ENCODE measurements around the gene ZNF627. TPM values are rescaled to one million over a fixed set of nuclear protein-coding genes. Genes with fewer than 3 reads are reported as not detected.
"Not testable (repeated sequence)": the region's sequence is repeated elsewhere in the genome, so short reads cannot be mapped to it uniquely, and the experiment has no call there.

ZNF627 gene
- total RNA-seq, 2 experiments from 2014 or later: 4.3 to 5.0 TPM

GRCh38 chr19:11578258-11579142 is 18.8 kb upstream of the ZNF627 start:
- DNase-seq: peak; percentile 41
- Mint-ChIP-seq H3K36me3 (ENCODE audit: low read depth) (no peaks in the 10 kb centered on the region), H3K9me3 (no peaks in the 10 kb centered on the region), H3K27me3 (ENCODE audit: low read depth) (no peaks in the 10 kb centered on the region), H3K4me3 (peak overlapping the region; percentile 71), H3K4me1 (ENCODE audit: low read depth) (peaks cover 29% of the 10 kb centered on the region), H3K27ac (no peak overlapping the region)
- intact Hi-C loops (cut with micrococcal nuclease): no loop called here
- CTCF ChIA-PET: interaction anchor here (0.6 to 6.6 kb wide), 3 partner anchors 10 to 96 kb away, joined by 3 to 60 read pairs (median 5); partner anchors contain the start of gene ELOF1

- H3K4me3 Mint-ChIP-seq: no peak overlapping the region
- no peak overlapping the region for H3K27ac Mint-ChIP-seq
- CTCF ChIA-PET: interaction anchor here (1.0 to 6.6 kb wide), 3 partner anchors 17 to 44 kb away, joined by 3 to 60 read pairs (median 4); partner anchors contain the start of gene ELOF1
Observed at GRCh38 chr19:11580116-11580515, 17.2 kb upstream of the ZNF627 start.

GRCh38 chr19:11581740-11582139 is 15.5 kb upstream of the ZNF627 start:
- Mint-ChIP-seq H3K27me3 (ENCODE audit: low read depth) (no peaks in the 10 kb centered on the region), H3K4me1 (ENCODE audit: low read depth) (peaks cover 29% of the 10 kb centered on the region), H3K36me3 (ENCODE audit: low read depth) (no peaks in the 10 kb centered on the region), H3K4me3 (peak overlapping the region; percentile 51), H3K27ac (peak overlapping the region; percentile 95), H3K9me3 (no peaks in the 10 kb centered on the region)
- peak; percentile 82 for DNase-seq
- intact Hi-C loops (cut with micrococcal nuclease): loop anchor here (1.0 to 5.0 kb wide), 4 partner anchors 16 to 484 kb away; partner anchors contain the start of genes ZNF627 and ZNF653
- CTCF ChIA-PET: interaction anchor here (1.2 to 6.6 kb wide), 2 partner anchors 11 to 22 kb away, joined by 3 to 60 read pairs; partner anchors contain the start of gene ELOF1

More at GRCh38 chr19:11580116-11580515, 17.2 kb upstream of the ZNF627 start:
- Mint-ChIP-seq H3K4me1 (ENCODE audit: low read depth) (peaks cover 29% of the 10 kb centered on the region), H3K9me3 (no peaks in the 10 kb centered on the region), H3K27me3 (ENCODE audit: low read depth) (no peaks in the 10 kb centered on the region), H3K36me3 (ENCODE audit: low read depth) (no peaks in the 10 kb centered on the region)
- intact Hi-C loops (cut with micrococcal nuclease): loop anchor here (5.0 kb wide), 1 partner anchor 483 kb away; no protein-coding TSS in a partner anchor
- no peak for DNase-seq

- Mint-ChIP-seq H3K27me3 (ENCODE audit: low read depth) (no peaks in the 10 kb centered on the region), H3K9me3 (no peaks in the 10 kb centered on the region), H3K27ac (no peak overlapping the region), H3K36me3 (ENCODE audit: low read depth) (no peaks in the 10 kb centered on the region), H3K4me3 (no peak overlapping the region), H3K4me1 (ENCODE audit: low read depth) (peaks cover 13% of the 10 kb centered on the region)
- CTCF ChIA-PET: interaction anchor here (0.7 to 3.3 kb wide), 4 partner anchors 19 to 103 kb away, joined by 3 to 14 read pairs (median 3); partner anchors contain the start of gene ELOF1
- no peak for DNase-seq
- intact Hi-C loops (cut with micrococcal nuclease): loop anchor here (2.0 to 5.0 kb wide), 4 partner anchors 58 to 294 kb away; partner anchors contain the start of genes ECSIT and ELAVL3
Observed at GRCh38 chr19:11586331-11586730, 11.0 kb upstream of the ZNF627 start.

GRCh38 chr19:11587302-11587974 is 9.8 kb upstream of the ZNF627 start:
- Mint-ChIP-seq H3K9me3 (no peaks in the 10 kb centered on the region), H3K27ac (no peak overlapping the region), H3K4me3 (no peak overlapping the region), H3K4me1 (ENCODE audit: low read depth) (peaks cover 5% of the 10 kb centered on the region), H3K36me3 (ENCODE audit: low read depth) (no peaks in the 10 kb centered on the region), H3K27me3 (ENCODE audit: low read depth) (no peaks in the 10 kb centered on the region)
- CTCF ChIA-PET: interaction anchor here (0.8 to 6.5 kb wide), 8 partner anchors 9 to 53 kb away, joined by 3 to 30 read pairs (median 4); partner anchors contain the start of gene ELOF1
- intact Hi-C loops (cut with micrococcal nuclease): loop anchor here (1.0 to 5.0 kb wide), 7 partner anchors 27 to 295 kb away; partner anchors contain the start of genes ECSIT and ELAVL3
- DNase-seq: peak; percentile 90

- intact Hi-C loops (cut with micrococcal nuclease): loop anchor here (1.0 to 5.0 kb wide), 7 partner anchors 28 to 296 kb away; partner anchors contain the start of genes ECSIT and ELAVL3
- Mint-ChIP-seq H3K9me3 (no peaks in the 10 kb centered on the region), H3K4me3 (no peak overlapping the region), H3K27me3 (ENCODE audit: low read depth) (no peaks in the 10 kb centered on the region), H3K4me1 (ENCODE audit: low read depth) (peaks cover 5% of the 10 kb centered on the region), H3K27ac (no peak overlapping the region), H3K36me3 (ENCODE audit: low read depth) (no peaks in the 10 kb centered on the region)
- CTCF ChIA-PET: interaction anchor here (0.6 to 6.5 kb wide), 9 partner anchors 10 to 73 kb away, joined by 3 to 30 read pairs (median 4); partner anchors contain the start of gene ELOF1
- DNase-seq: no peak
Observed at GRCh38 chr19:11587975-11588631, 9.2 kb upstream of the ZNF627 start.

GRCh38 chr19:11594084-11594483 is 3.2 kb upstream of the ZNF627 start:
- Mint-ChIP-seq H3K27ac (no peak overlapping the region), H3K4me1 (ENCODE audit: low read depth) (peaks cover 15% of the 10 kb centered on the region), H3K9me3 (no peaks in the 10 kb centered on the region), H3K36me3 (ENCODE audit: low read depth) (no peaks in the 10 kb centered on the region), H3K27me3 (ENCODE audit: low read depth) (no peaks in the 10 kb centered on the region), H3K4me3 (no peak overlapping the region)
- CTCF ChIA-PET: interaction anchor here (0.6 to 6.5 kb wide), 2 partner anchors 35 to 265 kb away, joined by 3 to 30 read pairs; partner anchors contain the start of gene ELOF1
- DNase-seq: no peak
- intact Hi-C loops (cut with micrococcal nuclease): no loop called here

- no peak for DNase-seq
- Mint-ChIP-seq H3K4me1 (ENCODE audit: low read depth) (peaks cover 29% of the 10 kb centered on the region), H3K9me3 (no peaks in the 10 kb centered on the region), H3K4me3 (peak overlapping the region; percentile 85), H3K27me3 (ENCODE audit: low read depth) (no peaks in the 10 kb centered on the region), H3K27ac (peak overlapping the region; percentile 24), H3K36me3 (ENCODE audit: low read depth) (no peaks in the 10 kb centered on the region)
- intact Hi-C loops (cut with micrococcal nuclease): no loop called here
- CTCF ChIA-PET: no interaction called here
Observed at GRCh38 chr19:11596156-11596555, 1.1 kb upstream of the ZNF627 start.

GRCh38 chr19:11598103-11598483 is 810 bp downstream of the ZNF627 start:
- CTCF ChIA-PET: interaction anchor here (0.7 to 1.1 kb wide), 2 partner anchors 39 to 62 kb away, joined by 3 read pairs; partner anchors contain the start of gene ELOF1
- Mint-ChIP-seq H3K27me3 (ENCODE audit: low read depth) (no peaks in the 10 kb centered on the region), H3K4me3 (peak overlapping the region; percentile 85), H3K36me3 (ENCODE audit: low read depth) (peaks cover 7% of the 10 kb centered on the region), H3K4me1 (ENCODE audit: low read depth) (peaks cover 35% of the 10 kb centered on the region), H3K27ac (peak overlapping the region; percentile 10), H3K9me3 (peaks cover 2% of the 10 kb centered on the region)
- intact Hi-C loops (cut with micrococcal nuclease): no loop called here
- no peak for DNase-seq

GRCh38 chr19:11598746-11599145 is 1.5 kb downstream of the ZNF627 start:
- DNase-seq: no peak
- Mint-ChIP-seq H3K9me3 (peaks cover 2% of the 10 kb centered on the region), H3K27ac (no peak overlapping the region), H3K27me3 (ENCODE audit: low read depth) (no peaks in the 10 kb centered on the region), H3K4me1 (ENCODE audit: low read depth) (peaks cover 35% of the 10 kb centered on the region), H3K36me3 (ENCODE audit: low read depth) (peaks cover 8% of the 10 kb centered on the region), H3K4me3 (peak overlapping the region; percentile 47)
- intact Hi-C loops (cut with micrococcal nuclease): no loop called here
- CTCF ChIA-PET: interaction anchor here (0.7 kb wide), 1 partner anchor 80 kb away, joined by 3 read pairs; no protein-coding TSS in a partner anchor

GRCh38 chr19:11599704-11600103 is 2.4 kb downstream of the ZNF627 start:
- Mint-ChIP-seq H3K36me3 (ENCODE audit: low read depth) (peaks cover 17% of the 10 kb centered on the region), H3K4me1 (ENCODE audit: low read depth) (peaks cover 35% of the 10 kb centered on the region)
- H3K27me3 Mint-ChIP-seq (ENCODE audit: low read depth); intact Hi-C loops (cut with micrococcal nuclease); H3K27ac Mint-ChIP-seq; H3K4me3 Mint-ChIP-seq; H3K9me3 Mint-ChIP-seq: not testable (repeated sequence)
- DNase-seq: peak; percentile 31
- CTCF ChIA-PET: interaction anchor here (0.7 kb wide), 1 partner anchor 363 kb away, joined by 4 read pairs; no protein-coding TSS in a partner anchor
